Sigmoid colon (tissue), 4 donors: ENCODE measurements around the gene ZNF514.
A peak's percentile ranks its signal among the peaks of the same experiment; 100 is the strongest.

Experiments used
- CTCF ChIP-seq, 4 experiments: fragments of 450-650 bp in 3 of 4; fragments of 200-600 bp in 1 of 4; IDR thresholded peaks; one replicate each; pipeline ENCODE4 v1.5.1; 2016 to 2019; ENCODE audit warnings: antibody characterized with exemption in 4 of 4, mild to moderate bottlenecking in 3 of 4, moderate library complexity in 2 of 4
- EP300 ChIP-seq, 4 donors: sonication (generic); formaldehyde crosslinking; IDR thresholded peaks; one replicate each; pipeline ENCODE4 v1.6.1; 2017; ENCODE audit warnings: antibody characterized with exemption in 4 of 4
- POLR2A ChIP-seq, 2 donors: fragments of 450-650 bp; IDR thresholded peaks; one replicate each; pipeline ENCODE4 v1.6.1; 2016; ENCODE audit warnings: antibody characterized with exemption in 2 of 2, mild to moderate bottlenecking in 2 of 2, moderate library complexity in 2 of 2
- POLR2AphosphoS5 ChIP-seq, 4 donors: sonication (generic); formaldehyde crosslinking; IDR thresholded peaks; one replicate each; pipeline ENCODE4 v1.6.1; 2017; ENCODE audit warnings: antibody characterized with exemption in 4 of 4

DNA sequence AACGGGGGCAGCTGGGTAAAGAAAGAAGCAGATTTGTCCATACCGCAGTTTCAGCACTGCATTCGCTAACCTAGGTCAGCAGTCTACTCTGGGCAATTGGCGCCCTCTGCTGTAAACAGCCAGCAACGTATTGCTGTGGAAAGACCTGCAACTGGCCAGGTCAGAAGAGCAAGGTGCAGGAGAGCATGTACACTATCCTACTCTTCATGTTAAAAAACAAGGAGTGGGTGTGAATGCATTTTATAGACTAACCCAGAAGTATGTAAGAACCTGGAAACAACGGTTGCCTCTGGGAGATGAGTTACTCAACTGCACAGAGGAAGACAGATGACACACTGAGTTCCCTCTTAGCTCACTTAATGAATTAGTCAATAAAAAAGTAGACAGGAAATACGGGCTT is 44.2 kb downstream of the ZNF514 start:
- peak; percentile 13 to 75 (median 44) for TF ChIP-seq CTCF (IDR thresholded peaks at IDR 0.05)
- TF ChIP-seq POLR2A (IDR thresholded peaks at IDR 0.05): no peak
- TF ChIP-seq POLR2AphosphoS5 (IDR thresholded peaks at IDR 0.05): no peak
- no peak for TF ChIP-seq EP300 (IDR thresholded peaks at IDR 0.05)
